HuH-7.5 (cell line): Measurements from ENCODE around the gene MTHFD2L.

Experiments
- DNase-seq: peaks from one replicate; pipeline ENCODE4 v3.0.0; 2011; ENCODE audit warnings: low spot score

MTHFD2L gene

GRCh38 chr4:74252933-74253332 is 95.0 kb downstream of the MTHFD2L start:
- no peak for DNase-seq

- DNase-seq = no peak
Measured at GRCh38 chr4:74254386-74254785, 96.5 kb downstream of the MTHFD2L start.

GRCh38 chr4:74255096-74255495 is 97.2 kb downstream of the MTHFD2L start:
- DNase-seq = no peak

- DNase-seq = no peak
Measured at GRCh38 chr4:74258963-74259362, 101.0 kb downstream of the MTHFD2L start.

- no peak for DNase-seq
Measured at GRCh38 chr4:74260036-74260435, 102.1 kb downstream of the MTHFD2L start.

GRCh38 chr4:74262522-74262921 is 104.6 kb downstream of the MTHFD2L start:
- DNase-seq = no peak

GRCh38 chr4:74263551-74263950 is 105.6 kb downstream of the MTHFD2L start:
- no peak for DNase-seq

GRCh38 chr4:74266081-74266480 is 108.2 kb downstream of the MTHFD2L start:
- no peak for DNase-seq

GRCh38 chr4:74267998-74268606 is 110.2 kb downstream of the MTHFD2L start:
- no peak for DNase-seq

GRCh38 chr4:74268643-74269042 is 110.7 kb downstream of the MTHFD2L start:
- no peak for DNase-seq

- no peak for DNase-seq
Measured at GRCh38 chr4:74278490-74278889, 120.6 kb downstream of the MTHFD2L start.

- no peak for DNase-seq
Measured at GRCh38 chr4:74279716-74280115, 121.8 kb downstream of the MTHFD2L start.

GRCh38 chr4:74282926-74283325 is 125.0 kb downstream of the MTHFD2L start:
- no peak for DNase-seq

- no peak for DNase-seq
Measured at GRCh38 chr4:74283614-74284013, 125.7 kb downstream of the MTHFD2L start.

GRCh38 chr4:74284053-74284452 is 126.1 kb downstream of the MTHFD2L start:
- DNase-seq = no peak

- DNase-seq = no peak
Measured at GRCh38 chr4:74287164-74287563, 129.2 kb downstream of the MTHFD2L start.

- DNase-seq = no peak
Measured at GRCh38 chr4:74287791-74288190, 129.9 kb downstream of the MTHFD2L start.

GRCh38 chr4:74291471-74291870 is 133.6 kb downstream of the MTHFD2L start:
- no peak for DNase-seq

- no peak for DNase-seq
Measured at GRCh38 chr4:74292111-74292870, 134.4 kb downstream of the MTHFD2L start.

- DNase-seq = no peak
Measured at GRCh38 chr4:74293558-74293957, 135.6 kb downstream of the MTHFD2L start.

GRCh38 chr4:74294681-74295080 is 136.8 kb downstream of the MTHFD2L start:
- DNase-seq = no peak

GRCh38 chr4:74297539-74297938 is 139.6 kb downstream of the MTHFD2L start:
- no peak for DNase-seq

- DNase-seq = no peak
Measured at GRCh38 chr4:74304095-74304625, 146.2 kb downstream of the MTHFD2L start.

- no peak for DNase-seq
Measured at GRCh38 chr4:74305000-74305399, 147.1 kb downstream of the MTHFD2L start.
